ENCODE data around the gene TOPBP1.

DNA sequence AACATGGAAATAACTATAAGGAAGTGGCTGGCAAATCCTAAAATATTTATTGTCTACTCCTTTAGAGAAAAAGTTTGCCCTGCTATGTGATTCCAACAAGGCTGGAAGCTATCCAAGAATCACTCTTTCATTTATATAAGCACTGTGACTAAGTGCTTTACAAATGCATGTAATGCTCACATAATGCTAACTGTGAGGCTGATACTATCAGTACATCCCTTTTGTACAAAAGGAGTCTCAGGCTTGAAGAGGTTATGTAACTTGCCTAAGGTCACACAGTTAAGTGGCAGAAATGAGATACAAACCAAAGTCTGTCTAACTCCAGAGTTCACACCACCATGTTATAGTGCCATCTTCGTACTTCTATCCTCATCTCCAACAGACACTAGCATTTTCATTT, 17.0 kb downstream of the TOPBP1 start:
- TF ChIP-seq, protein P1, sequence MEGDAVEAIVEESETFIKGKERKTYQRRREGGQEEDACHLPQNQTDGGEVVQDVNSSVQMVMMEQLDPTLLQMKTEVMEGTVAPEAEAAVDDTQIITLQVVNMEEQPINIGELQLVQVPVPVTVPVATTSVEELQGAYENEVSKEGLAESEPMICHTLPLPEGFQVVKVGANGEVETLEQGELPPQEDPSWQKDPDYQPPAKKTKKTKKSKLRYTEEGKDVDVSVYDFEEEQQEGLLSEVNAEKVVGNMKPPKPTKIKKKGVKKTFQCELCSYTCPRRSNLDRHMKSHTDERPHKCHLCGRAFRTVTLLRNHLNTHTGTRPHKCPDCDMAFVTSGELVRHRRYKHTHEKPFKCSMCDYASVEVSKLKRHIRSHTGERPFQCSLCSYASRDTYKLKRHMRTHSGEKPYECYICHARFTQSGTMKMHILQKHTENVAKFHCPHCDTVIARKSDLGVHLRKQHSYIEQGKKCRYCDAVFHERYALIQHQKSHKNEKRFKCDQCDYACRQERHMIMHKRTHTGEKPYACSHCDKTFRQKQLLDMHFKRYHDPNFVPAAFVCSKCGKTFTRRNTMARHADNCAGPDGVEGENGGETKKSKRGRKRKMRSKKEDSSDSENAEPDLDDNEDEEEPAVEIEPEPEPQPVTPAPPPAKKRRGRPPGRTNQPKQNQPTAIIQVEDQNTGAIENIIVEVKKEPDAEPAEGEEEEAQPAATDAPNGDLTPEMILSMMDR (conservative IDR thresholded peaks at IDR 0.05; ENCODE audit: low read length), result no peak
- no peak for TF ChIP-seq EZH2phosphoT487 (IDR thresholded peaks at IDR 0.05; ENCODE audit: borderline replicate concordance, low read depth, low read length)

All from OCI-LY7 (cell line).